Ishikawa (cell line): ENCODE data around the gene SCN8A.

Experiments used
- CEBPB ChIP-seq: IDR thresholded peaks from 2 replicates; pipeline ENCODE4 v1.6.1; 2012
- CREB1 ChIP-seq: IDR thresholded peaks from 2 replicates; pipeline ENCODE4 v1.6.1; 2012; ENCODE audit warnings: low read depth
- EGR1 ChIP-seq: IDR thresholded peaks from 2 replicates; pipeline ENCODE4 v1.6.1; 2012
- EP300 ChIP-seq: IDR thresholded peaks from 2 replicates; pipeline ENCODE4 v1.6.1; 2012; ENCODE audit warnings: borderline replicate concordance
- FOXM1 ChIP-seq: IDR thresholded peaks from 2 replicates; pipeline ENCODE4 v1.6.1; 2012; ENCODE audit warnings: low read depth, borderline replicate concordance
- NFIC ChIP-seq: IDR thresholded peaks from 2 replicates; pipeline ENCODE4 v1.6.1; 2012
- RAD21 ChIP-seq: IDR thresholded peaks from 2 replicates; pipeline ENCODE4 v1.6.1; 2012; ENCODE audit warnings: low read depth
- TAF1 ChIP-seq: IDR thresholded peaks from 2 replicates; pipeline ENCODE4 v1.6.1; 2012; ENCODE audit warnings: low read depth, mild to moderate bottlenecking
- TCF12 ChIP-seq: IDR thresholded peaks from 2 replicates; pipeline ENCODE4 v1.6.1; 2012; ENCODE audit warnings: low read depth
- TEAD4 ChIP-seq: IDR thresholded peaks from 2 replicates; pipeline ENCODE4 v1.6.1; 2012
- YY1 ChIP-seq: IDR thresholded peaks from 2 replicates; pipeline ENCODE4 v1.6.1; 2012; ENCODE audit warnings: low read depth
- ZBTB7A ChIP-seq: IDR thresholded peaks from 2 replicates; pipeline ENCODE4 v1.6.1; 2012; ENCODE audit warnings: low read depth
- TF ChIP-seq, protein P1 (sequence below): IDR thresholded peaks from 2 replicates; pipeline ENCODE4 v1.6.1; 2012; ENCODE audit warnings: low read depth, mild to moderate bottlenecking
- TF ChIP-seq, protein P2 (sequence below): IDR thresholded peaks from 2 replicates; pipeline ENCODE4 v1.6.1; 2012
- TF ChIP-seq, protein P3 (sequence below): IDR thresholded peaks from 2 replicates; pipeline ENCODE4 v1.6.1; 2012

Gene SCN8A

DNA sequence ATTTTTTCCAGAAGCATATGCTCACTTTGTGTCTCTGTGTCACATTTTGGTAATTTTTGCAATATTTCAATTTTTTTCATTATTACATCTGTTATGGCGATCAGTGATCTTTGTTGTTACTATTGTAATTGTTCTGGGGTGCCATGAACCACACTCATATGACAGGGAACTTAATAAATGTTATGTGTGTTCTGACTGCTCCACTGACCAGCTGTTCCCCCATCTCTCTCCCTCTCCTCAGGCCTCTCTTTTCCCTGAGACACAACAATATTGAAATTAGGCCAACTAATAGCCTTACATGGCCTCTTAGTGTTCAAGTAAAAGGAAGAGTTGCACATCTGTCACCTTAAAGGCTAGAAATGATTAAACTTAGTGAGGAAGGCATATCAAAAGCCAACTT is 46.0 kb downstream of the SCN8A start:
- TF ChIP-seq FOXM1, result no peak
- TF ChIP-seq EGR1, result no peak
- TF ChIP-seq ZBTB7A, result no peak
- no peak for TF ChIP-seq EP300
- TF ChIP-seq NFIC, result no peak
- TF ChIP-seq, protein P1, sequence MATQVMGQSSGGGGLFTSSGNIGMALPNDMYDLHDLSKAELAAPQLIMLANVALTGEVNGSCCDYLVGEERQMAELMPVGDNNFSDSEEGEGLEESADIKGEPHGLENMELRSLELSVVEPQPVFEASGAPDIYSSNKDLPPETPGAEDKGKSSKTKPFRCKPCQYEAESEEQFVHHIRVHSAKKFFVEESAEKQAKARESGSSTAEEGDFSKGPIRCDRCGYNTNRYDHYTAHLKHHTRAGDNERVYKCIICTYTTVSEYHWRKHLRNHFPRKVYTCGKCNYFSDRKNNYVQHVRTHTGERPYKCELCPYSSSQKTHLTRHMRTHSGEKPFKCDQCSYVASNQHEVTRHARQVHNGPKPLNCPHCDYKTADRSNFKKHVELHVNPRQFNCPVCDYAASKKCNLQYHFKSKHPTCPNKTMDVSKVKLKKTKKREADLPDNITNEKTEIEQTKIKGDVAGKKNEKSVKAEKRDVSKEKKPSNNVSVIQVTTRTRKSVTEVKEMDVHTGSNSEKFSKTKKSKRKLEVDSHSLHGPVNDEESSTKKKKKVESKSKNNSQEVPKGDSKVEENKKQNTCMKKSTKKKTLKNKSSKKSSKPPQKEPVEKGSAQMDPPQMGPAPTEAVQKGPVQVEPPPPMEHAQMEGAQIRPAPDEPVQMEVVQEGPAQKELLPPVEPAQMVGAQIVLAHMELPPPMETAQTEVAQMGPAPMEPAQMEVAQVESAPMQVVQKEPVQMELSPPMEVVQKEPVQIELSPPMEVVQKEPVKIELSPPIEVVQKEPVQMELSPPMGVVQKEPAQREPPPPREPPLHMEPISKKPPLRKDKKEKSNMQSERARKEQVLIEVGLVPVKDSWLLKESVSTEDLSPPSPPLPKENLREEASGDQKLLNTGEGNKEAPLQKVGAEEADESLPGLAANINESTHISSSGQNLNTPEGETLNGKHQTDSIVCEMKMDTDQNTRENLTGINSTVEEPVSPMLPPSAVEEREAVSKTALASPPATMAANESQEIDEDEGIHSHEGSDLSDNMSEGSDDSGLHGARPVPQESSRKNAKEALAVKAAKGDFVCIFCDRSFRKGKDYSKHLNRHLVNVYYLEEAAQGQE, result no peak
- no peak for TF ChIP-seq RAD21
- TF ChIP-seq TAF1, result no peak

DNA sequence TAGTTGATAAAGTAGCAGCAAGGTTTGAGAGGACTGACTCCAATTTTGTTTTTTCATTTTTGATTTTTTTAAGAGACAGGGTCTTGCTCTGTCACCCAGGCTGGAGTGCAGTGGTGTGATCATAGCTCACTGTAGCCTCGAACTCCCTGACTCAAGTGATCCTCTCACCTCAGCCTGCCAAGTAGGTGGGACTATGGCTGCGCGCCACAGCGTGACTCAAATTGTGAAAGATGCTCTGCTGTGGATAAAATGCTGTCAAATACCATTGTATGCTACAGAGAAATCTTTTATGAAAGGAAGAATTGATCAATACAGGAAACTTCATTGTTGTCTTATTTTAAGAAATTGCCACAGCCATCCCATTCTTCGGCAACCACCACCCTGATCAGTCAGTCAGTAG is 48.3 kb downstream of the SCN8A start:
- no peak for TF ChIP-seq YY1
- TF ChIP-seq EP300, result no peak
- no peak for TF ChIP-seq ZBTB7A
- TF ChIP-seq TEAD4, result no peak
- TF ChIP-seq, protein P2, sequence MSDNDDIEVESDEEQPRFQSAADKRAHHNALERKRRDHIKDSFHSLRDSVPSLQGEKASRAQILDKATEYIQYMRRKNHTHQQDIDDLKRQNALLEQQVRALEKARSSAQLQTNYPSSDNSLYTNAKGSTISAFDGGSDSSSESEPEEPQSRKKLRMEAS, result no peak
- TF ChIP-seq NFIC, result no peak
- TF ChIP-seq CREB1, result no peak
- TF ChIP-seq, protein P3, sequence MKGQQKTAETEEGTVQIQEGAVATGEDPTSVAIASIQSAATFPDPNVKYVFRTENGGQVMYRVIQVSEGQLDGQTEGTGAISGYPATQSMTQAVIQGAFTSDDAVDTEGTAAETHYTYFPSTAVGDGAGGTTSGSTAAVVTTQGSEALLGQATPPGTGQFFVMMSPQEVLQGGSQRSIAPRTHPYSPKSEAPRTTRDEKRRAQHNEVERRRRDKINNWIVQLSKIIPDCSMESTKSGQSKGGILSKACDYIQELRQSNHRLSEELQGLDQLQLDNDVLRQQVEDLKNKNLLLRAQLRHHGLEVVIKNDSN, result no peak
- no peak for TF ChIP-seq EGR1
- TF ChIP-seq TAF1, result no peak
- TF ChIP-seq, protein P1, result no peak
- TF ChIP-seq CEBPB, result no peak
- TF ChIP-seq TCF12, result no peak
- no peak for TF ChIP-seq FOXM1
- no peak for TF ChIP-seq RAD21

DNA sequence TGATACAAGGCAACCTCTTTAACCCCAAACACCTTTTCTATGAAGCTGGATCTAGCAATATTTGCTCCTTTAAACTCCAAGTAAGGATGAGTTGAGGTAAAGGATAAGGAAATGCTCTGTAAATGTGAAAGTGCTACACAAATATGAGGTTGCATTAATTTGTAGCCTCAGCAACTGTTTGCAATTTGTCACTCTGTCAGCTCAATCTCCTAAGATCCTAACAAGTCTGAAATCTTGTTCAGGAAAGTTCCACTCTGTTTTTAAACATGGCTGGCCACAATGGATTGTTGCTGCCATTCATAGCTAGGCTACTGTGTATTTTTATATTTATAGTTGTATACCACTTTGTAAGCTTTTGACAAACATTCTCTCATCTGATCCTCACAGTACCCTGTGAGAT is 51.3 kb downstream of the SCN8A start:
- TF ChIP-seq CEBPB (no peak), NFIC (no peak), YY1 (no peak), TEAD4 (no peak), RAD21 (no peak), ZBTB7A (no peak), EGR1 (no peak), EP300 (no peak)
- TF ChIP-seq, protein P3, result no peak
- TF ChIP-seq, protein P1, result no peak
- TF ChIP-seq, protein P2, result no peak

DNA sequence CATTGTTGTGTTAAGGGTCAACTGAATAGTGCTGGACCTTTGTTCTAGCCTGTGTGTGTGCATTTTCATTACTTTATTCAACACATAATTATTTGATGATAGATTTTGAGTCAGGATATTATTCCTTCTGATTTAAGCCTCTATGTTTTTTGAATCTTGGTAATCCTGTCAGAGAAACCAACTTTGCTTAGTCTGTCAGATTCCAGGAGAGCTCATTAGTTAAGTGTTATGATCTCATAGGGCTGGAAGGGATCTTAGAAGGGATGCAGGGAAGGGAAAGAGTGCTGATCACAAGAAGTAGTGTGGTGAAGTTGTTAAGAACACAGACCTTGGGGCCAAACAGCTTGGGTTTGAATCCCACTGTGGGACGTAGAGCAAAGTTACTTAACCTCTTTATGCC is 52.9 kb downstream of the SCN8A start:
- TF ChIP-seq YY1 (no peak), EGR1 (no peak), TAF1 (no peak), TEAD4 (no peak), TCF12 (no peak), CEBPB (no peak), RAD21 (no peak)
- TF ChIP-seq, protein P3, result no peak
- TF ChIP-seq, protein P2, result no peak
- TF ChIP-seq, protein P1, result no peak
